ENCODE data around the gene NPR3. TPM values are rescaled to one million over a fixed set of nuclear protein-coding genes. Genes with fewer than 3 reads are reported as not detected.

The NPR3 gene
- polyA plus RNA-seq, 1 donor (not counting 4 experiments of a cell fraction or from before 2014, with no cell fraction given), result 0.12 TPM

DNA sequence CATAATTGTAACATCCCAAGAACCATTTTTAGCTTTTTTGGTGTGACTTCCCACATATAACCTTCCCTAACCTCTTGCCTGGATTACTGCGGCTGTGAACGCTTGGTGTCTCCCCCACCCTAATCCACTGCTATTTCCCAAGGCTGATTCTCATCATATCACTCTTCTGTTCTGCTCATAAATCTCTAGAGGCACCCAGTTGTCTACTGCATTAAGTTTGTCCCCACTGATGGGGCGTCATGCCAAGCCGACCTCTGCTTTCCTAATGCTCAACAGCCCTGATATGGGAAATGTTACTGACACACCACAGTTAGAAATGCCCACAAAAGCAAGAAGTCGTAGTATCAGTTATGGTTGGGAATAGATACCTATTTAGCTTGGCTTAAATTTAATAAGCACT lies 24.4 kb downstream of the NPR3 start:
- H3K79me2 ChIP-seq (ENCODE audit: control insufficient read depth, insufficient read depth, low read length), result no peaks in the 10 kb centered on the region
- H3K9ac ChIP-seq (ENCODE audit: control insufficient read depth, extremely low read depth, insufficient read depth, low read length), result no peak overlapping the region
- dilution Hi-C loops (cut with MboI; ENCODE audit: extremely low pct_ligation_motif_present, low sequenced_read_pairs), result no loop called here
- H3K9me1 ChIP-seq (ENCODE audit: control insufficient read depth, extremely low read depth, insufficient read depth, low read length), result no peaks in the 10 kb centered on the region
- H3K4me2 ChIP-seq (ENCODE audit: control insufficient read depth, extremely low read depth, insufficient read depth, low read depth, low read length), result no peak overlapping the region
- H3K27me3 ChIP-seq (ENCODE audit: control insufficient read depth, extremely low read depth, insufficient read depth, low read length), result no peaks in the 10 kb centered on the region
- H2AFZ ChIP-seq (ENCODE audit: control insufficient read depth, low read length), result no peak overlapping the region
- FAIRE-seq (no peak), DNase-seq (ENCODE audit: low read depth, low spot score) (no peak)
- no peaks in the 10 kb centered on the region for H3K9me3 ChIP-seq (ENCODE audit: control insufficient read depth, low read depth, low read length)
- no peak overlapping the region for H3K4me3 ChIP-seq (ENCODE audit: control insufficient read depth in 2 of 3, extremely low read depth in 1 of 3, insufficient read depth in 2 of 3, low read depth in 1 of 3, low read length in 3 of 3)
- no peak for TF ChIP-seq EZH2 (IDR thresholded peaks at IDR 0.05; ENCODE audit: low read length)
- TF ChIP-seq, protein P1, sequence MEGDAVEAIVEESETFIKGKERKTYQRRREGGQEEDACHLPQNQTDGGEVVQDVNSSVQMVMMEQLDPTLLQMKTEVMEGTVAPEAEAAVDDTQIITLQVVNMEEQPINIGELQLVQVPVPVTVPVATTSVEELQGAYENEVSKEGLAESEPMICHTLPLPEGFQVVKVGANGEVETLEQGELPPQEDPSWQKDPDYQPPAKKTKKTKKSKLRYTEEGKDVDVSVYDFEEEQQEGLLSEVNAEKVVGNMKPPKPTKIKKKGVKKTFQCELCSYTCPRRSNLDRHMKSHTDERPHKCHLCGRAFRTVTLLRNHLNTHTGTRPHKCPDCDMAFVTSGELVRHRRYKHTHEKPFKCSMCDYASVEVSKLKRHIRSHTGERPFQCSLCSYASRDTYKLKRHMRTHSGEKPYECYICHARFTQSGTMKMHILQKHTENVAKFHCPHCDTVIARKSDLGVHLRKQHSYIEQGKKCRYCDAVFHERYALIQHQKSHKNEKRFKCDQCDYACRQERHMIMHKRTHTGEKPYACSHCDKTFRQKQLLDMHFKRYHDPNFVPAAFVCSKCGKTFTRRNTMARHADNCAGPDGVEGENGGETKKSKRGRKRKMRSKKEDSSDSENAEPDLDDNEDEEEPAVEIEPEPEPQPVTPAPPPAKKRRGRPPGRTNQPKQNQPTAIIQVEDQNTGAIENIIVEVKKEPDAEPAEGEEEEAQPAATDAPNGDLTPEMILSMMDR (optimal IDR thresholded peaks at IDR 0.05 in 1 of 3, IDR thresholded peaks at IDR 0.05 in 1 of 3, conservative IDR thresholded peaks at IDR 0.05 in 1 of 3; ENCODE audit: extremely low read depth in 1 of 3, insufficient read depth in 2 of 3, low read length in 3 of 3), result no peak
- H3K27ac ChIP-seq (ENCODE audit: control insufficient read depth, insufficient read depth, low read length), result no peak overlapping the region
- H3K4me1 ChIP-seq (ENCODE audit: control insufficient read depth, extremely low read depth, insufficient read depth, low read length), result no peaks in the 10 kb centered on the region
- no peaks in the 10 kb centered on the region for H3K36me3 ChIP-seq (ENCODE audit: control insufficient read depth in 2 of 2, extremely low read depth in 1 of 2, insufficient read depth in 2 of 2, low read length in 2 of 2)
- H4K20me1 ChIP-seq (ENCODE audit: control insufficient read depth, extremely low read depth, insufficient read depth, low read length), result no peaks in the 10 kb centered on the region

DNA sequence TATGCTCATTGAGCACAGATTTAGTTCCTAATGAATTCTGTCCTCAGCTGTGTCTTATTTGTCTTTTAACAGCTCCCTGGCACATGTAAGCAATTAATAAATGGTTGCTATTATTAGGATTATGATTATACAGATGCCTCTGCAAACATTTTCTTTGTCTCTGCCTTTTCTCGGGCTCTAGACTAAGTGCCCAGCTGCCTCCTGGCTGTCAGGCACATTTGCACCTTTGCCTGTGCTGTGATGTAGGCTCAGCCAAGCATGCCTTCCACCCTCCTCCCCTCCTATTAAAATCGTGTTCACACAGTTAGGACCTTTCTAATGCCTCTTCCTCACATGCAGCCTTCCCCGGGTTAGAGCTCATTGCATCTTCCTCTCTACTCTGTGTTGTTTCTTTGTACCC lies 25.7 kb downstream of the NPR3 start:
- no peaks in the 10 kb centered on the region for H3K36me3 ChIP-seq (ENCODE audit: control insufficient read depth in 2 of 2, extremely low read depth in 1 of 2, insufficient read depth in 2 of 2, low read length in 2 of 2)
- H3K27ac ChIP-seq (ENCODE audit: control insufficient read depth, insufficient read depth, low read length), result no peak overlapping the region
- dilution Hi-C loops (cut with MboI; ENCODE audit: extremely low pct_ligation_motif_present, low sequenced_read_pairs), result no loop called here
- H3K4me2 ChIP-seq (ENCODE audit: control insufficient read depth, extremely low read depth, insufficient read depth, low read depth, low read length), result no peak overlapping the region
- H3K79me2 ChIP-seq (ENCODE audit: control insufficient read depth, insufficient read depth, low read length), result no peaks in the 10 kb centered on the region
- TF ChIP-seq EZH2 (IDR thresholded peaks at IDR 0.05; ENCODE audit: low read length), result no peak
- TF ChIP-seq, protein P1 (optimal IDR thresholded peaks at IDR 0.05 in 1 of 3, IDR thresholded peaks at IDR 0.05 in 1 of 3, conservative IDR thresholded peaks at IDR 0.05 in 1 of 3; ENCODE audit: extremely low read depth in 1 of 3, insufficient read depth in 2 of 3, low read length in 3 of 3), result no peak
- H3K9me1 ChIP-seq (ENCODE audit: control insufficient read depth, extremely low read depth, insufficient read depth, low read length), result no peaks in the 10 kb centered on the region
- no peaks in the 10 kb centered on the region for H4K20me1 ChIP-seq (ENCODE audit: control insufficient read depth, extremely low read depth, insufficient read depth, low read length)
- no peak overlapping the region for H3K4me3 ChIP-seq (ENCODE audit: control insufficient read depth in 2 of 3, extremely low read depth in 1 of 3, insufficient read depth in 2 of 3, low read depth in 1 of 3, low read length in 3 of 3)
- H3K9ac ChIP-seq (ENCODE audit: control insufficient read depth, extremely low read depth, insufficient read depth, low read length), result no peak overlapping the region
- DNase-seq (ENCODE audit: low read depth, low spot score), result no peak
- H3K4me1 ChIP-seq (ENCODE audit: control insufficient read depth, extremely low read depth, insufficient read depth, low read length), result no peaks in the 10 kb centered on the region
- no peaks in the 10 kb centered on the region for H3K9me3 ChIP-seq (ENCODE audit: control insufficient read depth, low read depth, low read length)
- H2AFZ ChIP-seq (ENCODE audit: control insufficient read depth, low read length), result no peak overlapping the region
- H3K27me3 ChIP-seq (ENCODE audit: control insufficient read depth, extremely low read depth, insufficient read depth, low read length), result no peaks in the 10 kb centered on the region
- no peak for FAIRE-seq

Data from keratinocyte (primary cell).